GM20431 (cell line): ENCODE data around the gene KRIT1.

Experiments used
- in situ Hi-C: fragments of 300-500 bp; cut with MseI, MboI; formaldehyde crosslinking; loops from one replicate; pipeline ENCODE4 v1.15.0; 2020; ENCODE audit warnings: low sequenced_read_pairs; ENCODE audit not compliant: unreplicated experiment

KRIT1 gene

DNA sequence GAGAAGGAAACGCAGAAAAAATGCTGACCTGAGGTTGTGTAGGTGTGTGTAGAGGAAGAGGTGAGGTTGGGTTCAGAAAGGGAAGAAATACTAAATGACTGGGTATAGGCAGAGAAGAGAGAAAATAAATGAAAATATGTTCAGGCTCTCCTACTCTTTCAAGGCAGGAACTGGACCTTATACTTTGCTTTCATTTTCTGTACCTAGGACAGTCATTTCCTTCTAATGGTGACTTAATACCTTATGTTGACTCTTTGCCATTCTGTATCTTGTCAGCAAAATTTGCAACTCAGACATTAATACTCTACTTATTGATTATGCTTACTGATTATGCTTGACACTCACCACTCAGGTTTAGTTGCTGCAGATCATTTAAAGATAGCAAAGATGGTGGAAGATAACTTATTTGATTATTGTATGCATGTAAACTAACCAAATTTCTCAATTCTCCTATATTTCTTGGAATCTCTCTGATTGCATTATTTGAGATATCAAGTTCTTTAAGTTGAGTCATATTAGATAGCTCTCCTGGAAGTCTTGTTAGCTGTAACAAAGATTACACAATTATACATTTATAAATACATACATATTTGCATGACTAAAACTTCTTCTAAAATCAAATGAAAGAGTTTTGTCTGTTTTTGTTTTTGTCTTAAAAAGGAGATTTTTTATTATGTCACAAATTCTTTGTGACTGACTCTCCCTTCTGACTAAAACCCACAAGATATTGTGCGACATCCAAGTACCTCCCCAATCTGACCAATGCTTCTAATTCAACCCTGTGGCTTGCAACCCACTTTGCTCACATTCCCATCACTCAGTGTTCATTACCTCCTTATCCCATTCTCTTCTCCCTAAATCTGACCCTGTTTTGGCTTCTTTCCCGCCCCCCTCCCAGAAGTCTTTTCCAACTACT, 86.8 kb downstream of the KRIT1 start:
- in situ Hi-C loops = no loop called here

GRCh38 chr7:92156990-92157389, 88.7 kb downstream of the KRIT1 start:
- in situ Hi-C loops = no loop called here

DNA sequence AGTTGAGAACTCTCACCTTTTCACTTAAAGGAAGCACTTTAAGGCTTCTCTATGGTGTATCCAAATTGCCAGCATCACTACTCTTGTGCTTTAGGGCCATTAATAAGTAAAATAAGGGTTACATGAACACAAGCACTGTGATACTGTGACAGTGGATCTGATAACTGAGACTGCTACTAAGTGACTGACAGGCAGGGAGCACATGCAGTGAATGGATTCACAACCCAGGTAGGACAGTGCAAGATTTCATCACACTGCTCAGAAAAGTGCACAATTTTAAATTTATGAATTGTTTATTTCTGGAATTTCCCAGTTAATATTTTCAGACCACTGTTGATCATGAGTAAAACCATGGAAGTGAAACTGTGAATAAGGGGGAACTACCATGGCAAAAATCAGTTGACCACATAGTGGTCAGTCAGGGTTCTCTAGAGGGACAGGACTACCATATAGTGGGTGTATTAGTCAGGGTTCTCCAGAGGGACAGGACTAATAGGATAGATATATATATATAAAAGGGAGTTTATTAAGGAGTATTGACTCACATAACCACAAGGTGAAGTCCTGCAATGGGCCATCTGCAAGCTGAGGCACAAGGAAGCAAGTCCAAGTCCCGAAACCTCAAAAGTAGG, 90.5 kb downstream of the KRIT1 start:
- in situ Hi-C loops = no loop called here

GRCh38 chr7:92150450-92151017, 95.2 kb downstream of the KRIT1 start:
- in situ Hi-C loops = no loop called here

DNA sequence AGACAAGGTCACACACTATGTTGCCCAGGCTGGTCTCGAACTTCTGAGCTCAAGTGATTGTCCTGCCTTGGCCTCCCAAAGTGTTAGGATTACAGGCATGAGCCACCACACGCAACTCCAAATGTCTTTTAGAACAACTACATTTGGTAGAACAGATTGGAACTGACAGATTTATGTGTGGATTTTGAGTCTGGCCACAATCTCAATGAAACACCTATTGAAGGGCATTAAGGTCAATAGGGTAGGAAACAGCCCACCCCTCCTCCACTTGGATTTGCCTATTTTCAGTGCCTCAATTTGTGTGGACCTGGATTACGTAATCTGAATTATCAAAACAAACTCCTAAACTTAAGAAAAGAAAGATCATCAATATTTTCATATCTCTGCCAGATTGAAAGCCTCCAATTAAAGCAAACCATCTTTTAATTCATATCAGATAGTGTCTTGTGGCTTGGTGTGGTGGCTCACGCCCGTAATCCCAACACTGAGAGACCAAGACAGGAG, 95.9 kb downstream of the KRIT1 start:
- in situ Hi-C loops = no loop called here
